Measurements from ENCODE around the gene COX4I2. TPM values are rescaled to one million over a fixed set of nuclear protein-coding genes. Genes with fewer than 3 reads are reported as not detected.

Gene COX4I2
- total and polyA plus RNA-seq, 2 donors (not counting 1 experiment from before 2014, with no cell fraction given), result not detected

DNA sequence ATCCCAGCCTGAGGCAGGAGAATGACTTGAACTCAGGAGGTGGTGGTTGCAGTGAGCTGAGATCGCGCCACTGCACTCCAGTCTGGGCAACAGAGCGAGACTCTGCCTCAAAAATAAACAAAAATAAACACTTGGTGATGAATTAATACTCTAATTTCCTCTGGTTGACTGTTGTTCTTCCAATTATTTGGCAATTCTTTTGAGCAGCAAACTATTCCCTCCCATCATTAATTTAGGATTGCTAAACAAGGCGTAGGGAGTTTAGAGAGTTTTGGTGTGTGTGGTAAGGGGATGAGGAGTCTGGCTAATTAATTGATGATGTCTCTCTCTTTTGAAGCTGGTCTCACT, 35.3 kb upstream of the COX4I2 start:
- H3K4me3 ChIP-seq (ENCODE audit: control extremely low read depth in 1 of 5, extremely low read depth in 1 of 5, insufficient read depth in 1 of 5, low read depth in 2 of 5, low read length in 4 of 5), result no peak overlapping the region
- WGBS (ENCODE audit: insufficient coverage), result no CpG with 5 or more reads among the region's 4 CpGs
- peaks cover 0 to 41% (median 26%) of the 10 kb centered on the region in 4 experiments for H3K27me3 ChIP-seq (replicated peaks in 1 of 4; ENCODE audit: control extremely low read depth in 1 of 4, control insufficient read depth in 3 of 4, insufficient read depth in 4 of 4, low read length in 3 of 4)
- no peaks in the 10 kb centered on the region for H3K36me3 ChIP-seq (replicated peaks in 1 of 2; ENCODE audit: control extremely low read depth in 1 of 2, control insufficient read depth in 1 of 2, extremely low read depth in 1 of 2, insufficient read depth in 2 of 2, low read length in 1 of 2)
- no peaks in the 10 kb centered on the region for H3K9me3 Mint-ChIP-seq (ENCODE audit: insufficient read depth)
- no peaks in the 10 kb centered on the region for H3K79me2 ChIP-seq (ENCODE audit: control insufficient read depth, insufficient read depth, low read length)
- H3K9me3 ChIP-seq (ENCODE audit: control extremely low read depth in 1 of 3, control insufficient read depth in 2 of 3, insufficient read depth in 1 of 3, low read length in 2 of 3), result peaks cover 0 to 4% (median 0%) of the 10 kb centered on the region in 3 donors
- intact Hi-C loops (cut with micrococcal nuclease), result no loop called here
- H3K9ac ChIP-seq (ENCODE audit: low read length), result no peak overlapping the region
- H3K4me3 Mint-ChIP-seq, result peak overlapping the region; percentile 18
- peaks cover 27% of the 10 kb centered on the region for H3K27me3 Mint-ChIP-seq
- ATAC-seq (ENCODE audit: low read depth), result no peak
- peaks cover 18 to 26% of the 10 kb centered on the region in 2 donors for H3K4me1 ChIP-seq (ENCODE audit: control insufficient read depth in 2 of 2, insufficient read depth in 2 of 2, low read length in 2 of 2)
- no peak overlapping the region for H3K27ac Mint-ChIP-seq
- ChIA-PET CTCF (interaction anchor here (2.4 to 4.8 kb wide), 5 partner anchors 10 to 43 kb away, joined by 5 to 55 read pairs (median 36); no protein-coding TSS in a partner anchor), POLR2A (no interaction called here)
- no peak overlapping the region for H3K27ac ChIP-seq (ENCODE audit: low read length in 2 of 2)
- no peak overlapping the region for H2AFZ ChIP-seq (ENCODE audit: insufficient read depth, low read depth, low read length, poor library complexity, severe bottlenecking)
- H3K4me2 ChIP-seq (replicated peaks; ENCODE audit: low read depth, low read length, poor library complexity, severe bottlenecking), result no peak overlapping the region
- no peaks in the 10 kb centered on the region for H4K20me1 ChIP-seq (ENCODE audit: control insufficient read depth, insufficient read depth, low read length, poor library complexity, severe bottlenecking)
- no peak for TF ChIP-seq EZH2 (IDR thresholded peaks at IDR 0.05; ENCODE audit: borderline replicate concordance, insufficient read depth, low read depth, low read length, poor library complexity, severe bottlenecking)
- TF ChIP-seq, protein P1, sequence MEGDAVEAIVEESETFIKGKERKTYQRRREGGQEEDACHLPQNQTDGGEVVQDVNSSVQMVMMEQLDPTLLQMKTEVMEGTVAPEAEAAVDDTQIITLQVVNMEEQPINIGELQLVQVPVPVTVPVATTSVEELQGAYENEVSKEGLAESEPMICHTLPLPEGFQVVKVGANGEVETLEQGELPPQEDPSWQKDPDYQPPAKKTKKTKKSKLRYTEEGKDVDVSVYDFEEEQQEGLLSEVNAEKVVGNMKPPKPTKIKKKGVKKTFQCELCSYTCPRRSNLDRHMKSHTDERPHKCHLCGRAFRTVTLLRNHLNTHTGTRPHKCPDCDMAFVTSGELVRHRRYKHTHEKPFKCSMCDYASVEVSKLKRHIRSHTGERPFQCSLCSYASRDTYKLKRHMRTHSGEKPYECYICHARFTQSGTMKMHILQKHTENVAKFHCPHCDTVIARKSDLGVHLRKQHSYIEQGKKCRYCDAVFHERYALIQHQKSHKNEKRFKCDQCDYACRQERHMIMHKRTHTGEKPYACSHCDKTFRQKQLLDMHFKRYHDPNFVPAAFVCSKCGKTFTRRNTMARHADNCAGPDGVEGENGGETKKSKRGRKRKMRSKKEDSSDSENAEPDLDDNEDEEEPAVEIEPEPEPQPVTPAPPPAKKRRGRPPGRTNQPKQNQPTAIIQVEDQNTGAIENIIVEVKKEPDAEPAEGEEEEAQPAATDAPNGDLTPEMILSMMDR (IDR thresholded peaks at IDR 0.05), result no peak
- peaks cover 29% of the 10 kb centered on the region for H3K4me1 Mint-ChIP-seq
- DNase-seq, result no peak

DNA sequence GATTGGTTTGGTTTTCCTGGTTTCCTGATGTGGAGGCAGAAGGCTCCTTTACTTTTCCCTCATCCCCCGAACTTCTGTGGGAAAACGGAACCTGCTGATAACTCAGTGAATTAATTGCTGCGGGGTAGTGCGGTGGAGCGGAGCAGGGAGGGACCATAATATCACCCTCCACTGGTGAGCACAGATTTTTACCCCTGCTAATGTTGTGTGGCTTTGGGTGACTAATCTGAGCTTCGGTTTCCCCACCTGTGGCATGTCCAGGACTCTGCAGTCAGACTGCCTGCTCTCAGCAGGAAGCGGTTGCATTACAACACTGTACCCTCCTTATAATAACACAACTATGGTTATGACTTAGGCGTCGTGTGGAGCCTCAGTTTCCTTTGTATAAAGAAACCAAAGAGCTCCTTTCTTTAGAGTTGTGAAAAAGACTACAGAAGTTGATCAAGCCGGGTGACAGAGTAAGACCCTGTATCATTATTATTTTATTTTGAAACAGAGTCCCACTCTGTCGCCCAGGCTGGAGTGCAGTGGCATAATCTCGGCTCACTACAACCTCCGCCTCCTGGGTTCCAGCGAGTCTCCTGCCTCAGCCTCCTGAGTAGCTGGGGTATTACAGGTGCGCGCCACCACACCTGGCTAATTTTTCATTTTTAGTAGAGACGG, 34.8 kb upstream of the COX4I2 start:
- Histone ChIP-seq H4K20me1 (ENCODE audit: control insufficient read depth, insufficient read depth, low read length, poor library complexity, severe bottlenecking) (no peaks in the 10 kb centered on the region), H3K4me1 (ENCODE audit: control insufficient read depth in 2 of 2, insufficient read depth in 2 of 2, low read length in 2 of 2) (peaks cover 18 to 26% of the 10 kb centered on the region in 2 donors), H3K9me3 (ENCODE audit: control extremely low read depth in 1 of 3, control insufficient read depth in 2 of 3, insufficient read depth in 1 of 3, low read length in 2 of 3) (peaks cover 0 to 4% (median 0%) of the 10 kb centered on the region in 3 donors), H3K36me3 (replicated peaks in 1 of 2; ENCODE audit: control extremely low read depth in 1 of 2, control insufficient read depth in 1 of 2, extremely low read depth in 1 of 2, insufficient read depth in 2 of 2, low read length in 1 of 2) (no peaks in the 10 kb centered on the region), H3K27ac (ENCODE audit: low read length in 2 of 2) (no peak overlapping the region), H3K9ac (ENCODE audit: low read length) (no peak overlapping the region), H3K4me3 (ENCODE audit: control extremely low read depth in 1 of 5, extremely low read depth in 1 of 5, insufficient read depth in 1 of 5, low read depth in 2 of 5, low read length in 4 of 5) (no peak overlapping the region), H2AFZ (ENCODE audit: insufficient read depth, low read depth, low read length, poor library complexity, severe bottlenecking) (no peak overlapping the region), H3K27me3 (replicated peaks in 1 of 4; ENCODE audit: control extremely low read depth in 1 of 4, control insufficient read depth in 3 of 4, insufficient read depth in 4 of 4, low read length in 3 of 4) (peaks cover 0 to 46% (median 31%) of the 10 kb centered on the region in 4 experiments), H3K79me2 (ENCODE audit: control insufficient read depth, insufficient read depth, low read length) (no peaks in the 10 kb centered on the region), H3K4me2 (replicated peaks; ENCODE audit: low read depth, low read length, poor library complexity, severe bottlenecking) (no peak overlapping the region)
- TF ChIP-seq, protein P1 (IDR thresholded peaks at IDR 0.05), result no peak
- no peak for TF ChIP-seq EZH2 (IDR thresholded peaks at IDR 0.05; ENCODE audit: borderline replicate concordance, insufficient read depth, low read depth, low read length, poor library complexity, severe bottlenecking)
- intact Hi-C loops (cut with micrococcal nuclease), result no loop called here
- H3K9me3 Mint-ChIP-seq (ENCODE audit: insufficient read depth), result no peaks in the 10 kb centered on the region
- H3K27me3 Mint-ChIP-seq, result peaks cover 33% of the 10 kb centered on the region
- WGBS (ENCODE audit: insufficient coverage), result 88% methylated on average over 7 of the region's 17 CpGs
- H3K4me1 Mint-ChIP-seq, result peaks cover 29% of the 10 kb centered on the region
- POLR2A ChIA-PET, result interaction anchor here (0.5 kb wide), 1 partner anchor 10 kb away, joined by 3 read pairs; no protein-coding TSS in a partner anchor
- CTCF ChIA-PET, result interaction anchor here (2.4 to 4.8 kb wide), 5 partner anchors 10 to 44 kb away, joined by 5 to 55 read pairs (median 36); no protein-coding TSS in a partner anchor
- peak overlapping the region; percentile 68 for H3K4me3 Mint-ChIP-seq
- DNase-seq (peak; percentile 31), ATAC-seq (ENCODE audit: low read depth) (peak; percentile 9)
- H3K27ac Mint-ChIP-seq, result peak overlapping the region; percentile 54
